Liver (tissue), 3 donors: ENCODE measurements around the gene NKAIN1.

Experiments
- EGR1 ChIP-seq, 2 donors: IDR thresholded peaks; 2 replicates each; pipeline ENCODE4 v1.6.1; 2016 to 2018; ENCODE audit warnings: antibody characterized with exemption in 2 of 2, low read depth in 2 of 2
- GABPA ChIP-seq, 2 donors: IDR thresholded peaks in 1 of 2; conservative IDR thresholded peaks in 1 of 2; 2 replicates each; pipeline ENCODE4 v1.6.1; 2016; ENCODE audit warnings: antibody characterized with exemption in 2 of 2, mild to moderate bottlenecking in 1 of 2, moderate library complexity in 1 of 2
- HNF4G ChIP-seq: IDR thresholded peaks from 2 replicates; pipeline ENCODE4 v1.6.1; 2016; ENCODE audit warnings: antibody characterized with exemption
- NR2F2 ChIP-seq: IDR thresholded peaks from 2 replicates; pipeline ENCODE4 v1.6.1; 2016; ENCODE audit warnings: antibody characterized with exemption
- RAD21 ChIP-seq, 2 donors: IDR thresholded peaks; 2 replicates each; pipeline ENCODE4 v1.6.1; 2016; ENCODE audit warnings: antibody characterized with exemption in 2 of 2, mild to moderate bottlenecking in 2 of 2
- SP1 ChIP-seq: IDR thresholded peaks from 2 replicates; pipeline ENCODE4 v1.6.1; 2018; ENCODE audit warnings: antibody characterized with exemption, mild to moderate bottlenecking
- TAF1 ChIP-seq: conservative IDR thresholded peaks from 2 replicates; pipeline ENCODE4 v1.6.1; 2016; ENCODE audit warnings: antibody characterized with exemption, mild to moderate bottlenecking
- YY1 ChIP-seq: IDR thresholded peaks from 2 replicates; pipeline ENCODE4 v1.6.1; 2016; ENCODE audit warnings: antibody characterized with exemption, mild to moderate bottlenecking
- TF ChIP-seq, protein P1 (sequence below): fragments of 150-350 bp; IDR thresholded peaks from 2 replicates; pipeline ENCODE4 v1.5.1; 2017; ENCODE audit warnings: improper control_type of control experiment, low read depth, low read length; ENCODE audit not compliant: missing input control
- TF ChIP-seq, protein P2 (sequence below): IDR thresholded peaks from 2 replicates; pipeline ENCODE4 v1.6.1; 2016; ENCODE audit warnings: antibody characterized with exemption
- TF ChIP-seq, protein P3 (sequence below): IDR thresholded peaks from 2 replicates; pipeline ENCODE4 v1.6.1; 2016; ENCODE audit warnings: antibody characterized with exemption
- donor health status: healthy.
- donor health status: healthy.

DNA sequence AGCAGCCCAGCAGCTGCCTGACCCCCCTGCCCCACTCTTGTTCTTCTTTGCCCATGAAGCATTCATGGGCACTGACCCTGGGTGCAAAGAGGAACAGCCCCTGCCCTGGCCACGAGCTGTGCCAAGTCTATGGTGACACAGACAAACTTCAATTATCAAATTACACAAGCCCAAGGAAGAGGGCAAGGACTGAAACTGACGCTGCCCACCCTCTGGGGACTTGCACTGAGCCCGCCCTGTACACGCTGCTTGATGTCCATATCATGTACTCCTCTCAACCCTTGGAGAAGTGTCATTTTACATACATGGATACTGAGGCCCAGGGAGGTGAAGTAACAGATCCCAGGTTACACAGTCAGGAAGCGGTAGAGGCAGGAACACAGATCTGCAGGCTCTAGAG is 32.1 kb downstream of the NKAIN1 start:
- TF ChIP-seq, protein P1, sequence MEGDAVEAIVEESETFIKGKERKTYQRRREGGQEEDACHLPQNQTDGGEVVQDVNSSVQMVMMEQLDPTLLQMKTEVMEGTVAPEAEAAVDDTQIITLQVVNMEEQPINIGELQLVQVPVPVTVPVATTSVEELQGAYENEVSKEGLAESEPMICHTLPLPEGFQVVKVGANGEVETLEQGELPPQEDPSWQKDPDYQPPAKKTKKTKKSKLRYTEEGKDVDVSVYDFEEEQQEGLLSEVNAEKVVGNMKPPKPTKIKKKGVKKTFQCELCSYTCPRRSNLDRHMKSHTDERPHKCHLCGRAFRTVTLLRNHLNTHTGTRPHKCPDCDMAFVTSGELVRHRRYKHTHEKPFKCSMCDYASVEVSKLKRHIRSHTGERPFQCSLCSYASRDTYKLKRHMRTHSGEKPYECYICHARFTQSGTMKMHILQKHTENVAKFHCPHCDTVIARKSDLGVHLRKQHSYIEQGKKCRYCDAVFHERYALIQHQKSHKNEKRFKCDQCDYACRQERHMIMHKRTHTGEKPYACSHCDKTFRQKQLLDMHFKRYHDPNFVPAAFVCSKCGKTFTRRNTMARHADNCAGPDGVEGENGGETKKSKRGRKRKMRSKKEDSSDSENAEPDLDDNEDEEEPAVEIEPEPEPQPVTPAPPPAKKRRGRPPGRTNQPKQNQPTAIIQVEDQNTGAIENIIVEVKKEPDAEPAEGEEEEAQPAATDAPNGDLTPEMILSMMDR, result no peak
- TF ChIP-seq GABPA (IDR thresholded peaks at IDR 0.05 in 1 of 2, conservative IDR thresholded peaks at IDR 0.05 in 1 of 2), result no peak
- no peak for TF ChIP-seq RAD21 (IDR thresholded peaks at IDR 0.05)
- TF ChIP-seq, protein P2, sequence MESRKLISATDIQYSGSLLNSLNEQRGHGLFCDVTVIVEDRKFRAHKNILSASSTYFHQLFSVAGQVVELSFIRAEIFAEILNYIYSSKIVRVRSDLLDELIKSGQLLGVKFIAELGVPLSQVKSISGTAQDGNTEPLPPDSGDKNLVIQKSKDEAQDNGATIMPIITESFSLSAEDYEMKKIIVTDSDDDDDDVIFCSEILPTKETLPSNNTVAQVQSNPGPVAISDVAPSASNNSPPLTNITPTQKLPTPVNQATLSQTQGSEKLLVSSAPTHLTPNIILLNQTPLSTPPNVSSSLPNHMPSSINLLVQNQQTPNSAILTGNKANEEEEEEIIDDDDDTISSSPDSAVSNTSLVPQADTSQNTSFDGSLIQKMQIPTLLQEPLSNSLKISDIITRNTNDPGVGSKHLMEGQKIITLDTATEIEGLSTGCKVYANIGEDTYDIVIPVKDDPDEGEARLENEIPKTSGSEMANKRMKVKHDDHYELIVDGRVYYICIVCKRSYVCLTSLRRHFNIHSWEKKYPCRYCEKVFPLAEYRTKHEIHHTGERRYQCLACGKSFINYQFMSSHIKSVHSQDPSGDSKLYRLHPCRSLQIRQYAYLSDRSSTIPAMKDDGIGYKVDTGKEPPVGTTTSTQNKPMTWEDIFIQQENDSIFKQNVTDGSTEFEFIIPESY, result no peak
- TF ChIP-seq EGR1 (IDR thresholded peaks at IDR 0.05; ENCODE audit: low read depth in 2 of 2), result no peak
- no peak for TF ChIP-seq YY1
- TF ChIP-seq, protein P3, sequence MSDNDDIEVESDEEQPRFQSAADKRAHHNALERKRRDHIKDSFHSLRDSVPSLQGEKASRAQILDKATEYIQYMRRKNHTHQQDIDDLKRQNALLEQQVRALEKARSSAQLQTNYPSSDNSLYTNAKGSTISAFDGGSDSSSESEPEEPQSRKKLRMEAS, result no peak
- TF ChIP-seq TAF1, result no peak
- TF ChIP-seq NR2F2, result no peak
- TF ChIP-seq SP1, result no peak
- no peak for TF ChIP-seq HNF4G
